ENCODE data around the gene ST3GAL4. TPM values are rescaled to one million over a fixed set of nuclear protein-coding genes. Genes with fewer than 3 reads are reported as not detected.

The ST3GAL4 gene
- total RNA-seq, 1 donor from 2014 or later, result 30.1 TPM

DNA sequence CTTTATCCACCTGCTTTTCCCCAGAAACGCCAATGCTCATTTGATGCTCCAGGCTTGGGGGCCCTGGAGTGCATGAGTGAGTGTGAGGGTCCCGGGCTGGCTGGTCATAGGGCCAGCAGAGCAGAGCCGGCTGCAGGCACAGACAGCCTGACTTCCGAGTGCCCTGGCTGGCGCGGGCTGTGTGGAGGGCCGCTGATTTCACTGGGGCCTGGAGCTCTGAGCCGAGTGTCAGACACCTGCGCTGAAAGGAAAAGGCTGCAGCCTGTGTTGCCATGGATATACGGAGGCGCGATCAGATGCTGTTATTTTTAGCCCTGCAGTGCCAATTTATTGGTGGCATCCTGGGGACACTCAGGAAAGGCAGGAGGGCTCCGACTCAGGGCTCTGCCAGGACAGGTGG, 87.6 kb downstream of the ST3GAL4 start:
- no peak for DNase-seq (ENCODE audit: low spot score)

DNA sequence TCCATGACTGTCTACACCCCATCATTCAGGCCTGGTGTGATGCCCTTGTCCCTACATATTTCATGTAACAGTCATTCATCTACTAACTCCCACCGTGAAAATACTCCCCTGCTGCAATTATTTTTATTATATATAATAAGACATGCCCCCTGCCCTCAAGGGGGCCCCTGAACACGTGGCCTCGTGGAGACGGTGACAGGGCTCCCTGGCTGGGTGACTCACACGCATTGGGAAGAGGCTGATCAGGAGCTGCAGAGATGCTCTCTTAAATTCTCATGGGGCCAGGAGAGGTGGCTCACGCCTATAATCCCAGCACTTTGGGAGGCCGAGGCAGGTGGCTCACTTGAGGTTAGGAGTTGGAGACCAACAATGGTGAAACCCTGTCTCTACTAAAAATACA, 88.6 kb downstream of the ST3GAL4 start:
- DNase-seq (ENCODE audit: low spot score), result no peak

DNA sequence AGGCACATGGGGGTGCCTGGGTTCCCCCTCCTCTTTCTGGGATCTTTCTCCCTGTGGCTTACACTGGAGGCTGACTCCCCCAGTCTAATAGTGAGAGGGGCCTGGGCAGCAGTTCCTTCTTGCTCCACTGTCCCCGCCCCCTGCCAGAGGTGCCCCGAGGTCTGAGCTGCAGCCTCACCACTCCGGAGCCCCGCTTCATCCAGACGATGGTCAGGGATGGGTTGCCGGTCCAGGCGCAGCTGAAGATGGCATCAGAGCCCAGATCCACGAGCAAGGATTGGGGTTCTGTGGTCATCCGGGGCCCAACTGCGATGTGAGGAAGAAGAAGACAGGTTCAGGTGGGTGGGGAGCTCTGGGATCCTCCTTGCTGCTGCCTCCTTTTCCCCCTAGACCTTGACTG, 91.1 kb downstream of the ST3GAL4 start:
- no peak for DNase-seq (ENCODE audit: low spot score)

DNA sequence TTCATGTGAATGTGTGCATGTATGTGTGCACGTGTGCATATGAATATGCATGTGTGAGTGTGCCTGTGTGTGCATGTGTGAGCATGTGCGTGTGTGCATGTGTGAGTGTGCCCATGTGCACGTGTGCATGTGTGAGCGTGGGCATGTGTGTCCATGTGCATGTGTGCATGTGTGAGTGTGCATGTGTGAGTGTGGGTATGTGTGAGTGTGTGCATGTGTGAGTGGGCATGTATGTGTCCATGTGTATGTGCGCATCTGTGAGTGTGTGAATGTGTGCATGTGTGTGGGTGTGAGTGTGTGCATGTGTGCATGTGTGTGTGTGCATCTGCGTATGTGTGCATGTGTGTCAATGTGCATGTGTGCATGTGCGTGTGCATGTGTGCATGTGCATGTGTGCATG, 94.7 kb downstream of the ST3GAL4 start:
- no peak for DNase-seq (ENCODE audit: low spot score)

DNA sequence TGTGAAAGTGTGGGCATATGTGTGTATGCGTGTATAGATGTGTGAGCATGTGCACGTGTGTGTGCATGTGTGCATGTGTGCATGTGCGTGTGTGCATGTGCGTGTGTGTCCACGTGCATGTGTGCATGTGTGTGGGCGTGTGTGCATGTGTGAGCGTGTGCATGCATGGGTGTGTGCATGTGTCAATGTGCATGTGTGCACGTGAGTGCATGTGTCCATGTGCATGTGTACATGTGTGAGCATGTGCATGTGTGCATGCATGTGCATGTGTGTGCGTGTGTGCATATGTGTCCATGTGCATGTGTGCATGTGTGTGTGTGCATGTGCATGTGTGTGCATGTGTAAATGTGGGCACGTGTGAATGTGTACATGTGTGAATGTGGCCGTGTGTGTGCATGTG, 95.3 kb downstream of the ST3GAL4 start:
- DNase-seq (ENCODE audit: low spot score), result no peak

DNA sequence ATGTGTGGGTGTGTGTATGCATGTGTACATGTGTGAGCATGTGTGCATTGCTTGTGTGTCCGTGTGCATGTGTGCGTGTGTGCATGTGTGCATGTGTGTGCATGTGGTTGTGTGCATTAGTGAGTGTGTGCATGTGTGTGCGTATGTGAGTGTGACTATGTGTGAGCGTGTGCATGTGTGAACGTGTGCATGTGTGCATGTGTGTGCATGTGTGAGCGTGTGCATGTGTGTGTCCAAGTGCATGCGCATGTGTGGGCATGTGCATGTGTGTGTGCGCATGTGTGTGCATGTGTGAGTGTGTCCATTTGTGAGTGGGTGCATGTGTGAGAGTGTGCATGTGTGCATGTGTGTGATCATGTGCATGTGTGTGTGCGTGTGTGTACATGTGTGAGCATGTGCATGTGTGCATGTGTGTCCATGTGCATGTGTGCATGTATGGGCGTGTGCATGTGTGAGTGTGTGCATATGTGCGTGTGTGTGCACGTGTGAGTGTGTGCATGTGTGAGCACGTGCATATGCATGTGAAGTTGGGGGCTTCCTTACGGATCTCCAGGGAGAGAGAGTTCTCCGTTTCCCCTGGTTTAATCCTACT, 95.8 kb downstream of the ST3GAL4 start:
- DNase-seq (ENCODE audit: low spot score), result no peak

DNA sequence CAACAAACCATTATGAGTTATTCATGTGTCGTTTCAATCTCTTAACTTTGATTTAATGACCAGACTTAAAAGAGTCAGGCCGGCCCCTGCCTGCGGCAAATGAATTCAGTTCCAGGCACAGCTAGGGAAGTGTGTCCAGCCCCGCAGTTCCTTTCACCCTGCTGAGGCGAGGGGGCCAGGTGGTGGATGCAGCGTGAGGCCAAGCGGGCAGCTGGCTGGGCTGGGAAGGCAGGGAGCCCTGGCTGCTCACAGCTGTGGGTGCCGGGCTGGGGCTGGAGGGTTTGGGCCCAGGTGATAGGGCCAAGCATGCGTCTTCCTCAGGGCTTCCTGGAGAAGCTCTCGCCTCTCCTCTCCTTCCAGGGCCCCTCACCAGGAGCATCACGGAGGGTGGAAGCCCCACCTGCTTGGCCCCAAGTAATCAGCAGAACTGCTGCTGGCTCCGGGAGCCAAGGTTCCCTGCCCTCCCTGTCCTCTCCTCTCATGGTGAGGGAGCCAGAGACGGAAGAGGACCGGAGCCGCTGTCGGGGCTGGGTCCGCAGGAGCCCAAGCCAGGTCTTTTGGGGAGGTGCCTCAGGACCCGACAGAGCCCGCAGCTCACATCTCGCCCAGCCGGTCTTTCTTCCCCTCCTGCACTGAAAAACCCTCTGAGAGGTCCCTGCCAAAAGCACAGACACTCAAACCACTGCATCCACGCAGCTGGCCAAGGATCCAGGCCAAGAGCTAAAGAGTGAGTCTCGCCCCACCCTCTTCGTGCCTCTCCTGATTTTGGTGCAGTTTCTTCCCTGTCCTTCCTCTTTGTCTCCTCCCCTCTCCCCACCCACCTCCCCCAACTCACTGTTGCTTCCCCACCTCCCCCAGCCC, 97.0 kb downstream of the ST3GAL4 start:
- peak; percentile 92 for DNase-seq (ENCODE audit: low spot score)

DNA sequence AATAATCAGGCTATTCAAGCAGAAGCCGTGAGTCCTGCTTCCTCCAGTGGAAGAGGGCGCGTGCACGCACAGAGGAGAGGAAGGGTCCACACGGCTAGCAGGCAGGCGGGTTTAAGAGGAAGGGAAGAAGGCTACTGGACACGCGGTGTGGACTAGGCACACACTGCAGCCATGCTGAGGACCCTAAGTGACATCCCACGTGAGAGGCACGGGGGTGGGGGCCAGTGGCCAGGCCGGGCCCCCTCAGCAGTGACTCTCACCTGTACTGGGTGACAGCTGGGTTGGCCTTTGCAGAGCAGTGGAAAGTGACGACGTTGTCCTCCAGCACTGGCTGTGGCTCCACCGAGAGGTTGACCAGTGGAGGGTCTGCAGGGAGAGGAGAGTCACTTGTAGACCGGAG, 100.6 kb downstream of the ST3GAL4 start:
- no peak for DNase-seq (ENCODE audit: low spot score)

DNA sequence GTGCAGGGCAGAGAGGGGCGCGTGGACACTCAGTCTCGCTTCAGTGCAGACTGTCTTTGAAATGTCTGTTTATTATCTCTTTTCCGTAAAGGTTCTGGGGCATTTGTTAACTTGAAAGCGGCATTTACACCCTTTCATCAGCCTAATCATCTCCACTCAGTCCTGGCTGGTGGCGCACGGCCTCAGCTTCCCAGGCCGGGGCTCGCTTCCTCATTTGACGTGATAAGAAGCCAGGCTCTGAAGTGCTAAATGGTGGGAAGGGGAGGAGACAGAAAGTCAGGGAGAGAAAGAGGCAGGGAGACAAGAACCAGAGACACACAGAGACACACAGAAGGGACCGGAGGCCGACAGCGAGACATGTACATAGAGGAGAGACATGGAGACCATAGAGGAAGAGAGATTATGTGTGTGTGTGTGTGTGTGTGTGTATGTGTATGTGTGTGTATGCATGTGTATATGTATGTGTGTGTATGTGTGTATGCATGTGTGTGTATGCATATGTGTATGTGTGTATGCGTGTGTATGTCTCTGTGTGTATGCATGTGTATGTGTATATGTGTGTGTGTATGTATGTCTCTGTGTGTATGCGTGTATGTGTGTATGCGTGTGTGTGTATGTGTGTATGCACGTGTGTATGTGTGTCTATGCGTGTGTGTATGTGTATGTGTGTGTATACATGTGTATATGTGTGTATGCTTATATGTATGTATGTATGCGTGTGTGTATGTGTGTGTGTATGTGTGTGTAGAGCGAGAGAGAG, 101.5 kb downstream of the ST3GAL4 start:
- DNase-seq (ENCODE audit: low spot score), result peak; percentile 61

DNA sequence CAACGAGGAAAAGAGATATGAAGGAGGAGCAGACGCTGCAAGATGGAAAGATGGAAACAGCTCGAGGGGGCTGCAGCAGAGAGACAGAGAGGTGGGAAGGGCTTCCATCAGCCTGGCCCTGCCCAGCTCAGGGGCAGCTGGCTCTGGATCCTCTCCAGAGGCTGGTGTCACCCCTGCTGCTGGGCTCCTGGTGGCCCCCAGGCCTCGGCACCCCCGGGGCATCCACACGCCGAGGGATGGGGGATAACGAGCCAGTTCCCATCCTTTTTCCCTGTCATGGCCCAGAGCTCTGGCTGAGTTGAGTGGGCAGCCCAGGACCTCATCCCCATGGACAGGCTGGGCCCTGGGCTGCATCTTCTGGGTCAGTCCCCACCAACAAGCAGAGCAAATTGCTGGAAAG, 102.3 kb downstream of the ST3GAL4 start:
- DNase-seq (ENCODE audit: low spot score), result no peak

DNA sequence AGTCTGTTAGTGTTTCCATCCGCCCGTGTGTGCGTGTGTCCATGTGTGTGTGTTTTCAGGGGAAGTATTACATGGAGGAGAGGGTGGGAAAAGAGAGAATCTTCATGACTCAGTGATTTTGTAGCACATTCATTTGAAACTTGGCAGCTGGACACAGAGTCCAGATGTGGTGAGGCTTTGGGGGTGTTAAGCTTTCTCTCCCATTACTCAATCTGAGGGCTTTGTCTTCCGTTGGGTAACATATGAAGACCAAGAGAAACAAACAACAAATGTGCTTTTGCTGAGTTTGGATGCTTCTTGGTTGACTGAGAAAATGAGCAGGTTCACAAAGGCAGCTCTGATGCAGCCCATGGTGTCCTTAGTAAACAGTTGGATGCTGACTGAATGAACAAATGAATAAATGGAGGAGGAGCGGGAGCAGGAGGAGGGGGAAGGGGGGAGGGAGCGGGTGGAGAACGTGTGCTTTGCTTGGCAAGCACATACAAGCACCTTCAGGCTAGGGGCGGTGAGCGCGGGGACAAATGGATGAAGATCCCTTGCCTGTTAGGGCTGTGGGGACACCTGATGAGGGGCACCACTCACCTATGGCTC, 104.3 kb downstream of the ST3GAL4 start:
- peak; percentile 89 for DNase-seq (ENCODE audit: low spot score)

DNA sequence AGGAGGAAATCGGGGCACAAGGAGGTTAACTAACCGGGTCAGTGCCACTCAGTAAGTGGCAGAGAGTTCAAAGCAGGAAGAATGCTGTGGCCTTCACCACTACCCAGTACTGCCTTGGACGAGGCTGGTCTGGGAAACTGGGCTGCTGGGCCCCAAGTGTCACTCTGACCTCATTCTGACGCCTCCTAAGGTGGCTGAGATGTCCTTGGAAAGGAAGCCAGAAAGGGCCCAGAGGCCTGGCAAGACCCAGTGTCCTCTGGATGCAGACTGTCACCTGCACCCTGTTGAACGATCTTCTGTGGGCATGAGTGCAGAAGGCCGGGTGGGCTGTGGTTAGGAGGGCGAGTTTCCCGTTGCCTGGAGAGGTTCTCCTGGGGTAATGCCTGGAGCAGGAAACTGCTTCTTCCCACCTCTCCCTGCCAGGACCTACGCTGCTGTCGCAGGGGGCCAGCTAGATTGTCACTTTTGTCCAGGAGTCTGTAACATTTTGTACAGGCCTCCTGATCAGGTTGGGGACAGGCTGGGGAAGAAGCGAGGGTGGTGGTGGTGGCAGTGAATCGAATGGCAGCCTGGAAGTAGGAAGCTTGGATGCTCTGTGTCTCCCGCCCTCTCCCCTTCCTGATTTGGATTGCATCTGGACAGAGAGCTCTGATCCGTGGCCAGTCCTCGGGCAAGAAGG, 105.1 kb downstream of the ST3GAL4 start:
- DNase-seq (ENCODE audit: low spot score), result no peak

DNA sequence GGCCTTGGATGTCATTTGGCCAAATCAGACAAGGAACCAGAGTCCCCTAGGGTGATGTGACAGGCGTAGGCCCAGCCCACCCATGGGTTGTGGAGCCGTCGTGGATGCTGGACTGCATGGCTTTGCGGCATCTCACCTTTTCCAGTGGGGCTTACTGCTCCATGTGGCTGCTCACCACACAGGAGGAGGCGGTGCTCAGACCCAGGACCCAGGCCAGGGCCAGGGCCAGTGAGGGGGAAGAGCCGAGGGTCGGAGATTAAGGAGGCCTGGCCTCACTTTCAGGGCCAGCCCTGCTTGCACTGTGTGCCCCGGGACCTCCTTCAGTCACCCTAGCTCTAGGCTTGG, 105.6 kb downstream of the ST3GAL4 start:
- no peak for DNase-seq (ENCODE audit: low spot score)

DNA sequence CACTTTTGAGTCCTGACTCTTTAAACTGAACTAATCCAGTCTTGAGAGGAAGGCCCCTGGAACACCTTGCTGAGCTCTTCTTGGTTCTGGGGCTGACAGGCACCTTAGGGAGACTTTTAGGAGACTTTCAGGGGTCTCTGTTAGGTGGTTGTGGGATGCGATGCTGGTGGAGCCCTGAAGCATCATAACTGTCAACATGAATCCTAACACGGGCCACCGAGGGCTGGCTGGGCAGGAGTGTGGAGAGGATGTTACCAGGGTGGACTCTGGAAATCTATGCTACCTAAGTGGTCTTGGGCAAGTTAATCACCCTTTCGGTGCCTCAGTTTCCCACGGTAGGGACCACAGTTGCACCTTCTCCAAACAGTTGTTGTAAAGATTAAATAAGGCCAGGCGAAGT, 106.5 kb downstream of the ST3GAL4 start:
- no peak for DNase-seq (ENCODE audit: low spot score)

DNA sequence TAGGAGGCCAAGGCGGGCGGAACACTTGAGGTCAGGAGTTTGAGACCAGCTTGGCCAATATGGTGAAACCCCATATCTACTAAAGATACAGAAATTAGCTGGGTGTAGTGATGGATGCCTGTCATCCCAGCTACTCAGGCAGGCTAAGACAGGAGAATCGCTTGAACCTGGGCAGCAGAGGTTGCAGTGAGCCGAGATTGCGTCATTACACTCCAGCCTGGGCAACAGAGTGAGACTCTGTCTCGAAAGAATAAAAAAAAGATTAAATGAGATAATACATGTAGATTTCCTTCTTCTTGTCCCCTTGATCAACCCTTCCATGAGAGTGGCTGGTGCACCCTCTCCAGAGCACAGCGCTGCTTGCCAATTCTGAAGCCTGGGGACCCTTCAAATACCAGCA, 106.9 kb downstream of the ST3GAL4 start:
- no peak for DNase-seq (ENCODE audit: low spot score)

Other genes with a start within 250 kb of the ST3GAL4 start
- gene RPUSD4, start 144.0 kb upstream of the ST3GAL4 start, total RNA-seq (ENCODE audit: insufficient read depth, low replicate concordance), result 26.7 TPM
- gene FAM118B, start 143.9 kb upstream of the ST3GAL4 start, total RNA-seq (ENCODE audit: insufficient read depth, low replicate concordance), result 42.9 TPM
- 32.0 TPM for gene SRPRA, start 86.8 kb upstream of the ST3GAL4 start, total RNA-seq (ENCODE audit: insufficient read depth, low replicate concordance)
- 7.7 TPM for gene FOXRED1, start 86.5 kb upstream of the ST3GAL4 start, total RNA-seq (ENCODE audit: insufficient read depth, low replicate concordance)
- 6.3 TPM for gene TIRAP, start 72.6 kb upstream of the ST3GAL4 start, total RNA-seq (ENCODE audit: insufficient read depth, low replicate concordance)
- gene DCPS, start 51.6 kb upstream of the ST3GAL4 start, total RNA-seq (ENCODE audit: insufficient read depth, low replicate concordance), result 7.7 TPM

All from umbilical cord (tissue), 2 donors.